Bronchial epithelial cell (primary cell): ENCODE data around the gene ISY1. TPM values are rescaled to one million over a fixed set of nuclear protein-coding genes. Genes with fewer than 3 reads are reported as not detected.
"Not testable (repeated sequence)": the region's sequence is repeated elsewhere in the genome, so short reads cannot be mapped to it uniquely, and the experiment has no call there.

Experiments
- DNase-seq: peaks from one replicate; pipeline ENCODE4 v3.0.0-alpha.2; 2010; ENCODE audit warnings: low read depth
- FAIRE-seq: peaks from 2 replicates; lab custom pipeline; 2011; peaks lifted over from hg19 to GRCh38; lab: Jason Lieb, UNC
- H3K27me3 ChIP-seq: 2 replicates; pipeline ENCODE4 v1.5.1; 2011; ENCODE audit warnings: low read length; ENCODE audit not compliant: control insufficient read depth, insufficient read depth
- H3K36me3 ChIP-seq: 2 replicates; pipeline ENCODE4 v1.5.1; 2011; ENCODE audit warnings: low read length; ENCODE audit not compliant: control insufficient read depth, insufficient read depth
- H3K4me3 ChIP-seq: 2 replicates; pipeline ENCODE4 v1.5.1; 2011; ENCODE audit warnings: mild to moderate bottlenecking, low read depth, low read length, control low read depth
- CTCF ChIP-seq: IDR thresholded peaks from 2 replicates; pipeline ENCODE4 v1.5.1; 2011; ENCODE audit warnings: mild to moderate bottlenecking, moderate library complexity, low read length, control low read depth, inconsistent platforms; ENCODE audit not compliant: insufficient read depth, severe bottlenecking
- total RNA-seq: library from RNA; depleted of rRNA; stranded (reverse); fragments of >200 nt; gene quantifications from 2 replicates; pipeline ENCODE4 v1.2.1, GENCODE V29; 2014

ISY1 gene
- total RNA-seq, 1 donor from 2014 or later: 11.3 TPM

DNA sequence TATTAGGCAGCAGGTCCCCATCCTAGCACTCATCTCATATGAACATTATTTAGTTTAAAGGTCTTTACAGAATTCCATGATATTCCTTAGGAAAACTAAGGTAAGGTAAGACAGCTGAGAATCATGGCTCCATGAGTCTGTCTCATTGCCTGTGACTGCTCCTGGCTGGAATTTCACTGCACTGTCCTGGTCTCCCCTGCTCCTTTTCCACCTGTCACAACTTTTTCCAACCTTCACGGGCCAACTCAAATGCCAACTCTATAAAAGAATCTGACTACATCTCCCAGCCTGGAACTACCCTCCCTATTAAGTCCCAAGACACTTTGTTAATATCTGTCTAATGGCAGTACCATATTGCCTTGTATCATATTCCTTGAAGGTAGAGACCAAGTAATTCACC, 15.2 kb upstream of the ISY1 start:
- no peaks in the 10 kb centered on the region for H3K27me3 ChIP-seq
- DNase-seq: no peak
- peaks cover 11% of the 10 kb centered on the region for H3K36me3 ChIP-seq
- H3K4me3 ChIP-seq: no peak overlapping the region
- no peak for TF ChIP-seq CTCF
- FAIRE-seq: no peak

DNA sequence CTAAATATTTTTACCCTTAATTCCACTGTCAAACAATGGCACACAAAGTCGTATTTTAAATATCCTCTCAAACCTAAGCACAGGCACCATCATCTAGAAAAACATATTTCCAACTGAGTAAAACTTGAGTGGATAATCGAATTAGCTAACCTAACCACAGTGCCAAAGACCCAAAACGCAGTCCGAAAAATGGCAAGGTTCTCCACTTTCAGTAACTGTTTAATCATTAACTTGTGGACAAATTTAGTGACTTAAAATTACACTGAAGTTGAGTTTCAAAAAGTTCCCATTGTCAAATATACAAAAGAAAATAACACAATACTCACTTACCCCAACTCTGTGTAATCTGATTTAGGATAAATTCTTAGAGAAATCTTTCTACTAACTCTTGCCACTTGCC, 12.9 kb upstream of the ISY1 start:
- no peak for DNase-seq
- no peak for TF ChIP-seq CTCF
- Histone ChIP-seq H3K36me3 (peaks cover 15% of the 10 kb centered on the region), H3K4me3 (no peak overlapping the region), H3K27me3 (no peaks in the 10 kb centered on the region)
- no peak for FAIRE-seq

GRCh38 chr3:129173206-129173605, 12.3 kb upstream of the ISY1 start:
- Histone ChIP-seq H3K4me3 (no peak overlapping the region), H3K27me3 (no peaks in the 10 kb centered on the region), H3K36me3 (peaks cover 13% of the 10 kb centered on the region)
- DNase-seq (no peak), FAIRE-seq (no peak)
- no peak for TF ChIP-seq CTCF

GRCh38 chr3:129166579-129167332, 5.9 kb upstream of the ISY1 start:
- peaks cover 18% of the 10 kb centered on the region for H3K36me3 ChIP-seq
- no peak overlapping the region for H3K4me3 ChIP-seq
- no peak for DNase-seq
- H3K27me3 ChIP-seq: no peaks in the 10 kb centered on the region
- no peak for TF ChIP-seq CTCF
- no peak for FAIRE-seq

DNA sequence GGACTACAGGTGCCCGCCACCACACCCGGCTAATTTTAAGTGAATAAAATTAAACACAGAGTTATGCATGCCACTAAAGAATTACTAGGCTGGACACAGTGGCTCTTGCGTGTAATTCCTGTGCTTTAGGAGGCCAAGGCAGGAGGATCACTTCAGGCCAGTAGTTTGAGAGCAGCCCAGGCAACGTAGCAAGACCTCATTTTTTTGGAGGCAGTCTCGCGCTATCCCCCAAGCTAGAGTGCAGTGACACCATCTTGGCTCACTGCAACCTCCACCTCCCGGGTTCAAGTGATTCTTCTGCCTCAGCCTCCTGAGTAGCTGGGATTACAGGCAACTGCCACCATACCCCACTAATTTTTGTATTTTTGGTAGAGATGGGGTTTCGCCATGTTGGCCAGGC, 4.7 kb upstream of the ISY1 start:
- DNase-seq, FAIRE-seq, H3K4me3 ChIP-seq, H3K27me3 ChIP-seq: not testable (repeated sequence)
- peaks cover 12% of the 10 kb centered on the region for H3K36me3 ChIP-seq

DNA sequence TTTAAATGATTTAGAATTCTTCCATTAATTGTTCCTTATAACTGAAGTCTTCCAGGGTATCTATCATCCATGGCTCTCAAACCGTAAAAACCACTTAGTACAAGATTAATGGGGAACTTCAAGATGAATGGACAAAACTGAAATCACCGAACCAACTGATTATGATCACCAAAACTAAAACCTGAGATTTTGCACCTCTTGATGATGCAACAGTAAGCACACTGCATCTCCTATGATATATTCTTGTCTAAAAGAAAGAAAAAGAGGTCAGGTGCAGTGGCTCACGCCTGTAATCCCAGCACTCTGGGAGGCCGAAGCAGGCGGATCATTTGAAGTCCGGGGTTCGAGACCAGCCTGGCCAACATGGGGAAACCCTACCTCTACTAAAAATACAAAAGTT, 3.6 kb upstream of the ISY1 start:
- no peak for TF ChIP-seq CTCF
- no peak for FAIRE-seq
- H3K27me3 ChIP-seq: no peaks in the 10 kb centered on the region
- peaks cover 8% of the 10 kb centered on the region for H3K36me3 ChIP-seq
- no peak for DNase-seq
- no peak overlapping the region for H3K4me3 ChIP-seq
